Stomach (tissue), 9 donors: ENCODE measurements around the gene RGMA. TPM values are rescaled to one million over a fixed set of nuclear protein-coding genes. Genes with fewer than 3 reads are reported as not detected.

Experiments
- DNase-seq, 2 donors: peaks; one replicate each; pipeline versions ENCODE4 v3.0.0 to v3.0.0-alpha.2; 2013 to 2019
- H3K27ac ChIP-seq, 5 donors: fragments of 200-600 bp in 4 of 5; sonication (generic) in 4 of 5; one replicate each; pipeline ENCODE4 v1.5.1; 2013 to 2019; ENCODE audit warnings: mild to moderate bottlenecking in 1 of 5, moderate library complexity in 1 of 5
- H3K27me3 ChIP-seq, 3 donors: fragments of 200-600 bp; sonication (generic); one replicate each; pipeline ENCODE4 v1.5.1; 2017 to 2019; ENCODE audit warnings: mixed run types in 1 of 3
- H3K36me3 ChIP-seq, 4 donors: fragments of 200-600 bp; sonication (generic); 1 replicate in 3 of 4; 2 replicates in 1 of 4; pipeline ENCODE4 v1.5.1; 2016 to 2019
- H3K4me1 ChIP-seq, 4 donors: fragments of 200-600 bp; sonication (generic); one replicate each; pipeline ENCODE4 v1.5.1; 2016 to 2019
- H3K4me3 ChIP-seq, 4 donors: fragments of 200-600 bp; sonication (generic) in 3 of 4; one replicate each; pipeline ENCODE4 v1.5.1; 2016 to 2019; ENCODE audit warnings: mild to moderate bottlenecking in 1 of 4
- H3K9me3 ChIP-seq, 4 donors: fragments of 200-600 bp; sonication (generic); one replicate each; pipeline ENCODE4 v1.5.1; 2016 to 2019
- CTCF ChIP-seq, 7 experiments: fragments of 450-650 bp in 4 of 7; fragments of 200-600 bp in 3 of 7; sonication (generic) in 3 of 7; IDR thresholded peaks; one replicate each; pipeline ENCODE4 v1.5.1; 2016 to 2019; ENCODE audit warnings: antibody characterized with exemption in 7 of 7, control low read depth in 2 of 7, mild to moderate bottlenecking in 1 of 7
- EP300 ChIP-seq: sonication (generic); formaldehyde crosslinking; IDR thresholded peaks from one replicate; pipeline ENCODE4 v1.6.1; 2017; ENCODE audit warnings: antibody characterized with exemption
- POLR2A ChIP-seq, 4 donors: fragments of 450-650 bp; IDR thresholded peaks; one replicate each; pipeline ENCODE4 v1.6.1; 2016; ENCODE audit warnings: antibody characterized with exemption in 4 of 4, control low read depth in 2 of 4, mild to moderate bottlenecking in 1 of 4, moderate library complexity in 1 of 4
- POLR2AphosphoS5 ChIP-seq, 3 donors: sonication (generic); formaldehyde crosslinking; IDR thresholded peaks; one replicate each; pipeline ENCODE4 v1.6.1; 2016; ENCODE audit warnings: antibody characterized with exemption in 3 of 3
- WGBS, 5 donors: extraction: QIAGEN DNeasy Blood & Tissue Kit in 3 of 5; methylation state at CpG; one replicate each; pipeline versions ENCODE4 v1.1.5 to v1.1.7; 2013 to 2018; 5-methylcytosine and 5-hydroxymethylcytosine counted together
- intact Hi-C: fragments of 100-400 bp; cut with DNase I; formaldehyde crosslinking; loops from one replicate; pipeline ENCODE4 v1.15.1; 2023; ENCODE audit warnings: low total_unique reads
- polyA plus RNA-seq, 3 donors: library from polyadenylated mRNA; stranded (reverse); fragments of 200-250 nt; gene quantifications; one replicate each; pipeline ENCODE4 v1.2.3, GENCODE V29; 2013
- total RNA-seq, 5 donors: library from RNA; depleted of rRNA; stranded (reverse); fragments of >200 nt; gene quantifications; one replicate each; pipeline versions ENCODE4 v1.1.0 to v1.2.3, GENCODE V29; 2014 to 2016
- donor health status: healthy with polysubstance abuse.
- donor health status: Bipolar disorder and iron deficiency.
- donor health status: healthy.

Gene RGMA
- total and polyA plus RNA-seq, 8 donors, result 1.7 to 64.2 (median 16.1) TPM

GRCh38 chr15:93019971-93020370, 69.0 kb downstream of the RGMA start:
- intact Hi-C loops, result no loop called here
- DNase-seq, result no peak
- Histone ChIP-seq H3K4me3 (no peak overlapping the region), H3K27ac (no peak overlapping the region), H3K4me1 (peaks cover 0 to 10% (median 0%) of the 10 kb centered on the region in 4 donors), H3K36me3 (peaks cover 78 to 100% (median 100%) of the 10 kb centered on the region in 4 donors), H3K27me3 (no peaks in the 10 kb centered on the region), H3K9me3 (no peaks in the 10 kb centered on the region)
- TF ChIP-seq POLR2AphosphoS5 (IDR thresholded peaks at IDR 0.05) (no peak), POLR2A (IDR thresholded peaks at IDR 0.05) (no peak), EP300 (no peak), CTCF (IDR thresholded peaks at IDR 0.05) (no peak)
- WGBS, 5 donors, result 91 to 96% (median 96%) methylated on average over 10 of the region's 10 CpGs

GRCh38 chr15:93019090-93019489, 69.9 kb downstream of the RGMA start:
- no peaks in the 10 kb centered on the region for H3K9me3 ChIP-seq
- no peak overlapping the region for H3K27ac ChIP-seq
- no peak overlapping the region for H3K4me3 ChIP-seq
- no peak for TF ChIP-seq CTCF (IDR thresholded peaks at IDR 0.05)
- TF ChIP-seq POLR2AphosphoS5 (IDR thresholded peaks at IDR 0.05), result no peak
- TF ChIP-seq POLR2A (IDR thresholded peaks at IDR 0.05), result no peak
- no peak for TF ChIP-seq EP300
- H3K36me3 ChIP-seq, result peaks cover 78 to 100% (median 100%) of the 10 kb centered on the region in 4 donors
- DNase-seq, result no peak
- WGBS, 5 donors, result 88 to 93% (median 90%) methylated on average over 7 of the region's 7 CpGs
- H3K27me3 ChIP-seq, result no peaks in the 10 kb centered on the region
- intact Hi-C loops, result no loop called here
- H3K4me1 ChIP-seq, result peaks cover 0 to 6% (median 0%) of the 10 kb centered on the region in 4 donors

- no peaks in the 10 kb centered on the region for H3K9me3 ChIP-seq
- H3K36me3 ChIP-seq, result peaks cover 80 to 100% (median 100%) of the 10 kb centered on the region in 4 donors
- 64 to 75% (median 68%) methylated on average over 4 of the region's 4 CpGs for WGBS, 5 donors
- peak in 1 of 2 donors; percentile 46 for DNase-seq
- peaks cover 0 to 6% (median 0%) of the 10 kb centered on the region in 4 donors for H3K4me1 ChIP-seq
- intact Hi-C loops, result no loop called here
- no peak overlapping the region for H3K4me3 ChIP-seq
- H3K27ac ChIP-seq, result no peak overlapping the region
- H3K27me3 ChIP-seq, result no peaks in the 10 kb centered on the region
- TF ChIP-seq POLR2AphosphoS5 (IDR thresholded peaks at IDR 0.05) (no peak), CTCF (IDR thresholded peaks at IDR 0.05) (peak in 1 of 7 experiments; percentile 8)
These were observed 70.4 kb downstream of the RGMA start for GRCh38 chr15:93018574-93018973.

GRCh38 chr15:93017526-93017925, 71.5 kb downstream of the RGMA start:
- Histone ChIP-seq H3K27me3 (no peaks in the 10 kb centered on the region), H3K9me3 (no peaks in the 10 kb centered on the region), H3K36me3 (peaks cover 85 to 100% (median 100%) of the 10 kb centered on the region in 4 donors), H3K4me3 (no peak overlapping the region), H3K4me1 (peaks cover 0 to 6% (median 0%) of the 10 kb centered on the region in 4 donors), H3K27ac (peak overlapping the region in 1 of 5 donors; percentile 16)
- DNase-seq, result no peak
- no peak for TF ChIP-seq CTCF (IDR thresholded peaks at IDR 0.05)
- TF ChIP-seq EP300, result no peak
- no peak for TF ChIP-seq POLR2A (IDR thresholded peaks at IDR 0.05)
- TF ChIP-seq POLR2AphosphoS5 (IDR thresholded peaks at IDR 0.05), result no peak
- 85 to 99% (median 90%) methylated on average over 6 of the region's 6 CpGs for WGBS, 5 donors
- intact Hi-C loops, result no loop called here
